ENCODE data around the gene CALML5. TPM values are rescaled to one million over a fixed set of nuclear protein-coding genes. Genes with fewer than 3 reads are reported as not detected.
A peak's percentile ranks its signal among the peaks of the same experiment; 100 is the strongest.

Gene CALML5
- total and polyA plus RNA-seq, 8 donors: 0.92 to 16.2 (median 2.4) TPM; not detected in 5

GRCh38 chr10:5488272-5489161 lies 10.9 kb downstream of the CALML5 start:
- H3K36me3 ChIP-seq: no peaks in the 10 kb centered on the region
- DNase-seq: peak; percentile 86 to 93
- no peak overlapping the region for H3K4me3 ChIP-seq
- H3K4me1 ChIP-seq: peaks cover 0 to 9% (median 7%) of the 10 kb centered on the region in 4 donors
- H3K9me3 ChIP-seq: peaks cover 0 to 6% (median 5%) of the 10 kb centered on the region in 4 donors
- no peaks in the 10 kb centered on the region for H3K27me3 ChIP-seq
- 41 to 73% (median 50%) methylated on average over 27 of the region's 27 CpGs for WGBS, 5 donors
- no peak for TF ChIP-seq EP300 (IDR thresholded peaks at IDR 0.05)
- TF ChIP-seq POLR2A (IDR thresholded peaks at IDR 0.05): no peak
- no peak for TF ChIP-seq CTCF (IDR thresholded peaks at IDR 0.05)
- peak in 2 of 3 donors; percentile 37 to 51 for TF ChIP-seq POLR2AphosphoS5 (IDR thresholded peaks at IDR 0.05)
- H3K27ac ChIP-seq: peak overlapping the region; percentile 68 to 82 (median 74)
- intact Hi-C loops (cut with DNase I; ENCODE audit: low total_unique reads): no loop called here

DNA sequence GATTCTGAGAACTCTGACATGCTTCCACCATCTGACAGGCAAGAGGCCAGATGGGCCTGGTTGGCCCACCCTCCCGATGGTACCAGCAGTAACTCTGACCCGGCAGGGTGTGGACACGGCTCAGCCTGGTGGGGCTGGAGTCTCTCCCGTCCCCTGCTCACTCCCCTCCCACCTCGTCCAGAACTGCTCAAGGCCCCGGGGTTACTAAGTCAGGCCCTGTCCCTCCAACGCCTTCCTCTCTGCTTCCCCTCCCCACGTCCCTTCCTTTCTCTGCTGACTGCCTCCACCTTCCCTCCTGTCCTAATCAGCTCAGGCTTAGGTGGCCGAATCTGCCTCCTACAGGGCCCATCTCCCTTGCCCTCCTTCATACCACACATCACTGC lies 12.5 kb downstream of the CALML5 start:
- H3K27ac ChIP-seq: no peak overlapping the region
- H3K9me3 ChIP-seq: no peaks in the 10 kb centered on the region
- no peaks in the 10 kb centered on the region for H3K27me3 ChIP-seq
- no peaks in the 10 kb centered on the region for H3K36me3 ChIP-seq
- intact Hi-C loops (cut with DNase I; ENCODE audit: low total_unique reads): no loop called here
- WGBS, 5 donors: 76 to 88% (median 83%) methylated on average over 5 to 9 of the region's 9 CpGs
- H3K4me1 ChIP-seq: peaks cover 0 to 9% (median 7%) of the 10 kb centered on the region in 4 donors
- no peak for DNase-seq
- no peak overlapping the region for H3K4me3 ChIP-seq
- TF ChIP-seq POLR2A (IDR thresholded peaks at IDR 0.05): no peak
- no peak for TF ChIP-seq EP300 (IDR thresholded peaks at IDR 0.05)
- no peak for TF ChIP-seq CTCF (IDR thresholded peaks at IDR 0.05)
- TF ChIP-seq POLR2AphosphoS5 (IDR thresholded peaks at IDR 0.05): no peak

- Histone ChIP-seq H3K36me3 (no peaks in the 10 kb centered on the region), H3K4me1 (peaks cover 0 to 9% (median 7%) of the 10 kb centered on the region in 4 donors), H3K4me3 (no peak overlapping the region), H3K27ac (no peak overlapping the region), H3K9me3 (no peaks in the 10 kb centered on the region), H3K27me3 (no peaks in the 10 kb centered on the region)
- no peak for DNase-seq
- TF ChIP-seq POLR2A (IDR thresholded peaks at IDR 0.05) (no peak), EP300 (IDR thresholded peaks at IDR 0.05) (no peak), POLR2AphosphoS5 (IDR thresholded peaks at IDR 0.05) (no peak), CTCF (IDR thresholded peaks at IDR 0.05) (no peak)
- intact Hi-C loops (cut with DNase I; ENCODE audit: low total_unique reads): no loop called here
- WGBS, 5 donors: 83 to 91% (median 85%) methylated on average over 13 of the region's 13 CpGs
Measured at GRCh38 chr10:5485948-5486852, 13.2 kb downstream of the CALML5 start.

DNA sequence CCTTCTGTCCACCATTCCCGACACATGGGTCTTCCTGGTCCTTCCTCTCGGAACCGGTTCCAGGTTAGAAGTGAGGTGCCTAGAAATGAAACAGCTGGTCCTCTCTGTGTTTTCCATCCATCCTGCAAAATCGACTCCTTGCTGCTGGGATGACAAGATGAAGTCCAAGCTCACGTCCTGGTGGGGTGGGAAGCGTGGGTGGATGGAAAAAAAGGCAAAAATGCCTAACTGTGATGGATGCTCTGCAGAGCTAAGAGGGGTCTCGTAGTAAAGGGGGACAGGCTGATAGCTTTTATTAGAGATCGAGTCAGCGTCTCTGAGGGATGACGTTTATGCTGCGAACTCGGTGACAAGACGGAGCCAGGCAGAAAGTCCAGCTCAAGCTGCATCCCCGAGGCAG lies 14.1 kb downstream of the CALML5 start:
- no peaks in the 10 kb centered on the region for H3K27me3 ChIP-seq
- no peaks in the 10 kb centered on the region for H3K9me3 ChIP-seq
- intact Hi-C loops (cut with DNase I; ENCODE audit: low total_unique reads): no loop called here
- DNase-seq: no peak
- H3K27ac ChIP-seq: no peak overlapping the region
- H3K4me1 ChIP-seq: peaks cover 0 to 9% (median 7%) of the 10 kb centered on the region in 4 donors
- TF ChIP-seq POLR2AphosphoS5 (IDR thresholded peaks at IDR 0.05): no peak
- no peak for TF ChIP-seq EP300 (IDR thresholded peaks at IDR 0.05)
- no peak for TF ChIP-seq CTCF (IDR thresholded peaks at IDR 0.05)
- no peak for TF ChIP-seq POLR2A (IDR thresholded peaks at IDR 0.05)
- H3K4me3 ChIP-seq: no peak overlapping the region
- WGBS, 5 donors: 86 to 93% (median 92%) methylated on average over 11 to 14 of the region's 14 CpGs
- no peaks in the 10 kb centered on the region for H3K36me3 ChIP-seq

Measured in stomach (tissue), 9 donors.